KBM-7 (cell line): ENCODE results near the gene FTSJ3.
A peak's percentile ranks its signal among the peaks of the same experiment; 100 is the strongest.
"Not testable (repeated sequence)": the region's sequence is repeated elsewhere in the genome, so short reads cannot be mapped to it uniquely, and the experiment has no call there.

Experiments used
- DNase-seq: peaks from one replicate; pipeline ENCODE4 v3.0.0-alpha.2; 2015
- in situ Hi-C: fragments of 300-500 bp; cut with MboI; formaldehyde crosslinking; loops from 2 replicates; pipeline ENCODE4 v1.14.3; 2020; ENCODE audit warnings: low sequenced_read_pairs, low pct_unique_long_range_greater_than_20kb, mixed read lengths

FTSJ3 gene

DNA sequence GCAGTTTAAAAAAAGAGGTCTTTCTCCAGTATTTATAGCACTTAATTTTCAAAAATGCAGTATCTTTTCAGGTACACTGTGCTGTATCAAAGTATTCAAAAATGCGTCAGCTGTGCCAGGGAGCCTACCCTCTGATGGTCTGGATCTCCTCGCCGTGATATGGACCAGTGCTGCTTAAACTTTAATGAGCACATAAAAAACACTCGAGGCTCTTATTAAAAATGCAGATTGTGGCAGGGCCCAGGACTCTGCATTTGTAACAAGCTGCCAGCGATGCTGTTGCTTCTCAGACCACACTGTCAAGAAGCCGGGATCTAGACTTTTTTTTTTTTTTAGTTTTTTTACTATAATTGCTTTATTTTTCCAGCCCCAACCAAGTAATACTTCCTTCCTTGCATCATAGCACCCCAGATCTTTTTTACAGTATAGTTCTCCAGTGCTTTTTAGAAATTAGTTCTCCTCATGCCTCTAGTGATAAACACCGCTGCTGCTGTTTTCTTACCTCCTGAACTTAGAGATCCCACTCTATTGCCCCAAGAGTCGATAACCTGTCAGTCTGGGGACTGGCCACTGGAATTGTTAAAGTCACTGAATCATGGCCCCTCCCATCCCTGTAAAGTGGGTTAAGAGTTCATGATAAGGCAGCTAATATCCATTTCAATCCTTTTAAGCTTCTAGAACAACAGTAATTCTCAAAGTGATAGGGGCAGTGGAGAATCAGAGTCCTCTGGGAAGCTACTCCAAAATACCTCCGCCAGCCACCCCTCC is 16.6 kb upstream of the FTSJ3 start:
- in situ Hi-C loops: no loop called here
- no peak for DNase-seq

GRCh38 chr17:63843387-63843888 is 16.0 kb upstream of the FTSJ3 start:
- in situ Hi-C loops: not testable (repeated sequence)
- DNase-seq: peak; percentile 73

DNA sequence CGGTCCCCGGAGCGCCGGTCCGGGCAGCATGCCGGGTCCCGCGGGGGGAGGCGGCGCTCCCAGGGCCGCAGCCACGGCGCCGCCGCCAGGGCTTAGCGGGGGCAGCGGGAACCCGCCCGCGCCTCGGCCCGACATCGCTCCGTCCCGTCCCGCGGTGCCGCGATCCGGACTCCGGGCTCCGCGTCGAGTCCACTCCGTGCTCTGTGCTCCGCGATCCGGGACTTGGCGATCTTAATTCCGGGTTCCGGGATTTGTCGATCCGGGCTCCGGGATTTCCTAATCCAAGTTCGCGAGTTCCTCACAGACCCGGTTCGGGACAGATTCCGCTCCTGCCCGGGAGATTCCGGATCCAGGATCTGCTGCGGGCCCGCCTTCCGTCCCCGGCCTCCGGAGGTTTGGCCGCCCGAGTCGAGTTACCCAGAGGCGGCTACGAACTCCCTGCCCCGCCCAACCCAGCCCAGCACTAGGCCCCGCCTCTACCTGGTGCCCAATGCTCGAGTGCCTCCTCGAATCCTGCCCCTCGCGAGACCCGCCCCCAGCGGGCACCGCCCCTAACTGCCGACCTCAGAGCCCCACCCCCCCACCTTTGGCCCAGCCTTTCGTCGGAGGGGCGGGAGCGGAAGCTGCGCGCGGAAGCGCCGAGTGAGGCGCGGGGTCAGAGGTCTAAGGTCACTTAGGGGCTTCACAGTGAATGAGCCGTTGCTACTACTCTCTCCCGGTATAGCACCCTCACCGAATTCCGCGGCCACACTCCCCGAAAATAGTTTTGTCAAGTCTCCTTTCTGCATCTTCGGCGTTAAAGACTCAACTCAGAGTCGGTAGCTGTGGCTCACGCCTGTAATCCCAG is 15.3 kb upstream of the FTSJ3 start, which contains the start of gene SMARCD2:
Gene SMARCD2, minus strand, starts transcription at position 146 of the 847 bp plus-strand sequence. Its CDS starts 11 bp downstream, at position 135.
- DNase-seq: peak; percentile 98
- in situ Hi-C loops: no loop called here

- in situ Hi-C loops: no loop called here
- DNase-seq: peak; percentile 41
Observed at GRCh38 chr17:63842173-63842539, 14.7 kb upstream of the FTSJ3 start.

- in situ Hi-C loops: no loop called here
- peak; percentile 40 for DNase-seq
Observed at GRCh38 chr17:63841350-63842172, 14.1 kb upstream of the FTSJ3 start.

- in situ Hi-C loops: no loop called here
- DNase-seq: no peak
Observed at GRCh38 chr17:63840591-63841349, 13.3 kb upstream of the FTSJ3 start.

GRCh38 chr17:63838631-63839171 is 11.2 kb upstream of the FTSJ3 start:
- in situ Hi-C loops: no loop called here
- DNase-seq: no peak

- in situ Hi-C loops: no loop called here
- no peak for DNase-seq
Observed at GRCh38 chr17:63837962-63838600, 10.6 kb upstream of the FTSJ3 start.

- in situ Hi-C loops: no loop called here
- DNase-seq: no peak
Observed at GRCh38 chr17:63837480-63837879, 10.0 kb upstream of the FTSJ3 start.

- in situ Hi-C loops: no loop called here
Observed at GRCh38 chr17:63836811-63837210, 9.3 kb upstream of the FTSJ3 start.

GRCh38 chr17:63835167-63835720 is 7.8 kb upstream of the FTSJ3 start:
- DNase-seq: no peak
- in situ Hi-C loops: no loop called here

More at GRCh38 chr17:63836811-63837210, 9.3 kb upstream of the FTSJ3 start:
- DNase-seq: no peak

DNA sequence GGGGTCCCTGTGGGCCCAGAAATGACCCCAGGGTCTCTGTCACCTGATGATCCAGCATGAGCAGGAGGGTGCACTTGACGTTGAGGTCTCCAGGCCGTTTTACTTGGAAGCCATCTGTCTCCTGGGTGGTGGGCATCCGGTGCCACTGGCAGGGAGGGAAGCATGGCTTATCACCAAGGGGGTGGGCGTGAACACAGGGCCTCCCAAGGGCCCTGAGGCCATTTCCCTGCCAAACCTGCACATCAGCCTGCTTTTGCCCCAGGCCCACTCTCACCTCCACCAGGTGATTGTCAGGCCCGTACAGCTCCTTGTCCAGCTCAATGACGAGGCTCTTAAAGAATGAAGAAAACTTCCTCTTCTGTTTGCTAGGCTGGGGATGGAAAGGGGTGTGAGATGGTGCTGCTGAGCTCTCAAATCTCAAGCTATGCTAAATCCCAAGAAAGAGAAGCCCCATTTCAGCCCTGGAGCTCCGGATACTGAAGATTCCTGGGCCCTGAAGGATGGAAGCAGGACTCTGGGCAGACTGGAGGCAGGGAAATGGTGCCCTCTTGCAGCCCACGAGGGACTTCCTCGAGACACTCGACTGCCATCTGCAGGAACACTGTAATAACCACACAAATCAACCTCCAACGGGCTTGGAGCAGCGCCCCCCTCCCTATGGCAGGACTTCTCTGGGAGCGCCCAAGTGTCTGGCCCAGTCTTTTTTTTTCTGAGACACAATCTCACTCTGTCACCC is 7.1 kb upstream of the FTSJ3 start:
- in situ Hi-C loops: no loop called here
- peak; percentile 91 for DNase-seq

DNA sequence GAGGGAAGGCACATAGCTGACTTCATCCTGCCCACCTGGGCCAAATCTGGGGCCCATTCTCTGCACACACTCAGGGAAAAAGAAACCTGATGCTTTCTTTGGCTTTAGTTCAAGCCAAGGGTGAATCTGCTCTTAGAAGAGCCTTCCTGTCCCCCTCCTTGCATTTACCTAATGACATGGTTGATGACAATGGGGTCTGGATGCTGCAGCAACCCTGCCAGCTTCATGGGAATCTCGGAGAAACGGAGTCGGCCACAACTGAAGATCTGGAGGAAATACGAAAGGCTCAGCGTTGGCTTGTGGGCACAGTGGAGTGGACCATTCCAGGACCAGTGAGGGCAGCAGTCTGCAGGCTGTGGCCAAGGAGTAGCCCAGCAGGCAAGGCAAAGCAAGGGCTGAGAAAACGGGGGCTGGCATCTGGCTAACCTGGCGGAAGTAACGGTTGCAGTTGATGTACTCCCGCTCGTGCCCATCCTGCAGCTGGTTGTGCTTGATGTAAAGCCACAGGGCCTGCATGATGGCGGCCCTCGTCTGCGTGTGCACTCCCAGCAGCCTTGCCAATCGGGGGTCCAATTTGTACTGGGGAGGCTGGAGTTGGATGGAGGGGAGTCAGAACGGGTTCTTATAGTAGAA is 6.4 kb upstream of the FTSJ3 start:
- in situ Hi-C loops: no loop called here
- no peak for DNase-seq

GRCh38 chr17:63833026-63833740 is 5.7 kb upstream of the FTSJ3 start:
- in situ Hi-C loops: no loop called here
- no peak for DNase-seq

DNA sequence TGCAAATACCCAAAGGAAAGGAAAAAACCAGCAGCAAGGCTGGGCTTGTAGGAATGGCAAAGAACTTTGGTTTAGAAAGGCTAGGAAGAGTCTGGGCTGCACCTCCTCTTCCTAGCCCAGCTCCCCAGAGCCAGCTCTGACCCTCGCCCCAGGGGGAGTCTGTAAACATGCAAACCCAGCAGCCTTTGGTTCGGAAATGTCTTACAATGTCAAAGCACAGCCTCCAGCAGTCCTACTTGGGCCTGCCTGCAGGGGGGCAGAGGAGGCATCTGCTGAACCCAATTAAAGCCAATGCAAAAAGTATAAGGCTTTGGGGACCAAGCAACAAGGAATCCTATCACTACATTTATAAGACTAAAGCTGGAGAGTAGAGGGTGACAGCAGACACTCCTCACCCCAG is 5.0 kb upstream of the FTSJ3 start:
- DNase-seq: no peak
- in situ Hi-C loops: no loop called here

- in situ Hi-C loops: no loop called here
- DNase-seq: no peak
Observed at GRCh38 chr17:63832014-63832413, 4.6 kb upstream of the FTSJ3 start.
